ENCODE data around the gene GSAP.

Gene GSAP

DNA sequence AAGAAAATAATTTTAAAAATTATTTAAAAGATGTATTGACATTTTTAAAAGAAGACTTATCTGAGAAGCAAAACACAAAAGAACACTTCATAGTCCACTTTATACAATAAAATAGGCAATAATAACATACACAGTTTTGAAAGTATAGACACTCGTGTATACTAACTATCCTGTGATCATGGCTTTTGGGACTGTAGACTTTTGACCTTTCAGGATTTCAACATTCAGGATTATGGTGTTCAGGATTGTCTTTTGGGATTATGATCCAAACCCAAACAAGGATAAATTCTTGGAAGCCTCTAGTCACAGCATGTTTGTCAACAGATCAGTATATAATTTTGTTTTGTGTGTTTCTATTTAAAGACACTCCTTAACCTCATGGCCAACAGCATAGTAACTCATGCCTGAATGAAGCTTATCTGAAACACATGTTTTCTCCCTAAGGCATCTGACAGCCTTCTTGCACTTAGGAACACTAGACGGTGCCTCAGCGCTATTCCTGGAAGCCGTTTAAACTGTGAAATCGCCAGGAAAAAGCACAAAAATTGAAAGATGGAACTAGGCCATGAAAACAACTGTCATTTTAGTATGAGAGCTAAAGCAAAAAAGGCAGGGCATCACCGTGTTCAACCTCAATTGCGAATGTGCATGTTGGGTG lies 29.9 kb downstream of the GSAP start:
- DNase-seq (ENCODE audit: low read depth, low spot score), result no peak
- no peak overlapping the region for H3K4me3 ChIP-seq (ENCODE audit: low read depth, low read length)
- in situ Hi-C loops (cut with HindIII; ENCODE audit: low sequenced_read_pairs), result no loop called here
- TF ChIP-seq, protein P1, sequence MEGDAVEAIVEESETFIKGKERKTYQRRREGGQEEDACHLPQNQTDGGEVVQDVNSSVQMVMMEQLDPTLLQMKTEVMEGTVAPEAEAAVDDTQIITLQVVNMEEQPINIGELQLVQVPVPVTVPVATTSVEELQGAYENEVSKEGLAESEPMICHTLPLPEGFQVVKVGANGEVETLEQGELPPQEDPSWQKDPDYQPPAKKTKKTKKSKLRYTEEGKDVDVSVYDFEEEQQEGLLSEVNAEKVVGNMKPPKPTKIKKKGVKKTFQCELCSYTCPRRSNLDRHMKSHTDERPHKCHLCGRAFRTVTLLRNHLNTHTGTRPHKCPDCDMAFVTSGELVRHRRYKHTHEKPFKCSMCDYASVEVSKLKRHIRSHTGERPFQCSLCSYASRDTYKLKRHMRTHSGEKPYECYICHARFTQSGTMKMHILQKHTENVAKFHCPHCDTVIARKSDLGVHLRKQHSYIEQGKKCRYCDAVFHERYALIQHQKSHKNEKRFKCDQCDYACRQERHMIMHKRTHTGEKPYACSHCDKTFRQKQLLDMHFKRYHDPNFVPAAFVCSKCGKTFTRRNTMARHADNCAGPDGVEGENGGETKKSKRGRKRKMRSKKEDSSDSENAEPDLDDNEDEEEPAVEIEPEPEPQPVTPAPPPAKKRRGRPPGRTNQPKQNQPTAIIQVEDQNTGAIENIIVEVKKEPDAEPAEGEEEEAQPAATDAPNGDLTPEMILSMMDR (IDR thresholded peaks at IDR 0.05; ENCODE audit: low read depth, low read length), result no peak

DNA sequence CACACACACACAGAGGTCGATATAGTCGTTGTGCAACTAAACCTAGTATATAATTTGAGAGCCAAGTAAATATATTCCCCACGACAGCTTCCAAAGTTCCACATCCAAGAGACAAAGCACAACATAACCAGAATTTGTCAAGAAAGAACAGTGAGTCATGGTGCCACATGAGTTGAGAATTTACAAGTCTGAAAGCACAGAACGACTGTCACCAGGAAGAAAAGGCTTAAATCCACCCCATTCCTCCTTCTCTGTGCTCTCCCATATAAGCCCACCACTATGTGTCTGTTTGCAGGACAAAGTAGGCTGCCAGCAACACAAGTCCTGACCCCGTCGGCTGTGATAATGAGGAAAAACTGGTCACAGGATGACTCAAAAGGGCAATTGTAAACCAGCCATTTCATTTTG lies 32.8 kb downstream of the GSAP start:
- peak; percentile 11 for DNase-seq (ENCODE audit: low read depth, low spot score)
- TF ChIP-seq, protein P1 (IDR thresholded peaks at IDR 0.05; ENCODE audit: low read depth, low read length), result no peak
- in situ Hi-C loops (cut with HindIII; ENCODE audit: low sequenced_read_pairs), result no loop called here
- no peak overlapping the region for H3K4me3 ChIP-seq (ENCODE audit: low read depth, low read length)

DNA sequence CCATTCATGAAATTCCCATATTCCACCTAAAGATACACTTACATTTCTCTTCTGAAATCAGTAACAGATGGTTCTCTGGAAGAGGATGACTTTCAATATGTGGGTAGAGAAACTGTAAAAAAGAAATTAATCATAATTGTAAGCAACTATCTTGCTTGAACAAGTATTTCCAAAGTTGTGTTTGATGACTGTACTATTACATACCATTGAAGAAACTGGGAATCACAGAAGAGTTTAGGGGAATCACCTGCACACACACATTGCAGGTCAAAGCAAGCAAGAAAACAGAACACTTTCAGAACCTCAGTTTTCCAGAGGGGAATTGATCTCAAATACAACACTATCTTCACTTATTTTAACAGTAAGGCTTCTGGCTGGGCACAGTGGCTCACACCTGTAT lies 33.6 kb downstream of the GSAP start:
- H3K4me3 ChIP-seq (ENCODE audit: low read depth, low read length), result no peak overlapping the region
- TF ChIP-seq, protein P1 (IDR thresholded peaks at IDR 0.05; ENCODE audit: low read depth, low read length), result no peak
- in situ Hi-C loops (cut with HindIII; ENCODE audit: low sequenced_read_pairs), result no loop called here
- DNase-seq (ENCODE audit: low read depth, low spot score), result no peak

DNA sequence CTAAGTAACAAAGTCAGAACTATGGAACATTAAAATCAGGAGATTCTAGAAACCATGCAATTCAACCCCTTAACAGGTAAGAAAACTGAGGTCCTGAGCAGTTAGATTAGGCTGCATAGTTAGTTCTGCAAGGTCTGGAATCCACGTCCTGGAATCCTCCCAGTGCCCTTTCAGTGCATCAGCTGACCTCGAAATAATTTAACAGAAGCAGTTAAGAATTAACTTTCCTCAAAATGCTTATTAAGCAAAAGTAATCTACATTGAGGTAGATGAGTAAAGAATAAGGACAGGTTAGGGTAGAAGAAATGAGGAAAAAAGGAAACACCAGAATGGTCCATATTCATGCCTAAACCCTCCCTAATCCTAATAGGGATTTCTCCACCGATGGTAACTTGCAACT lies 37.6 kb downstream of the GSAP start:
- no peak for DNase-seq (ENCODE audit: low read depth, low spot score)
- no peak overlapping the region for H3K4me3 ChIP-seq (ENCODE audit: low read depth, low read length)
- TF ChIP-seq, protein P1 (IDR thresholded peaks at IDR 0.05; ENCODE audit: low read depth, low read length), result no peak
- in situ Hi-C loops (cut with HindIII; ENCODE audit: low sequenced_read_pairs), result no loop called here

DNA sequence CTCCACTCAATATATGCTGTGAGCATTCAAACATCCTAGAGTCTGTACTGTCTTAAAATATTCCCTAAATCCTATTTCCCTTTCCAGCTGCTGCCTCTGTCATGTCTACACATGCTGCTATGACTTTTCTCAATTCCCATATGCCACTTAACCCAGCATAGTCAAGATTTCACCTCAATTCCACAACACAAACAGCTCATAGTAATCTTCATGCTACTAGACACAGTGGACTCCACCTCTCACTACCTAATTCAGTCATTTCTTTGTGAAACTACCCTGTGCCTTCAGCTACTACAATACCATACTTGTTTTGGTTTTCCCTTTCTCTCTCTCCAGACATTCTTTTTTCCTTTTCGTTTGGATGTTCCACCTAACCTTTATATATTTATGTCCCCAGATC lies 45.5 kb downstream of the GSAP start:
- H3K4me3 ChIP-seq (ENCODE audit: low read depth, low read length), result no peak overlapping the region
- DNase-seq (ENCODE audit: low read depth, low spot score), result no peak
- TF ChIP-seq, protein P1 (IDR thresholded peaks at IDR 0.05; ENCODE audit: low read depth, low read length), result no peak
- in situ Hi-C loops (cut with HindIII; ENCODE audit: low sequenced_read_pairs), result no loop called here

DNA sequence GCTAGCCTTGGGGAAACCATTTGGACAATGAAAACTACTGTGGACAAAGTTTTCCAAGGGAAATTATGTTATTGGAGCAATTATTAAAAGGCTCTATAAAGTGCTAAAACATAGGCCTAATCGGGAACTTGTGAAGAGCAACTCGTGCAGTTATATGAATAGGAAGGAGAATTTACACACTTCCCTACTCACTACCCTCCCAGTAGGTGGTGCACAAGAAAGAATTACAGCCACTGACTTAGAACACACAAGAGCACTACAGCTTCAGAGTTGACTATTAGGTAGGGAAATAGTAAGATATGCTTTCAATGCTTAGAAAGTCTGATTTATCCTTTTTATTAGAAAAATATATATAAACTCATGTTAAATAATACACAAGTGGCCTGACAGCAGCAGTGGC lies 47.2 kb downstream of the GSAP start:
- TF ChIP-seq, protein P1 (IDR thresholded peaks at IDR 0.05; ENCODE audit: low read depth, low read length), result no peak
- in situ Hi-C loops (cut with HindIII; ENCODE audit: low sequenced_read_pairs), result no loop called here
- no peak overlapping the region for H3K4me3 ChIP-seq (ENCODE audit: low read depth, low read length)
- DNase-seq (ENCODE audit: low read depth, low spot score), result peak; percentile 5

Measured in astrocyte of the spinal cord (primary cell).